ENCODE measurements around the gene TMEM121.

The TMEM121 gene

DNA sequence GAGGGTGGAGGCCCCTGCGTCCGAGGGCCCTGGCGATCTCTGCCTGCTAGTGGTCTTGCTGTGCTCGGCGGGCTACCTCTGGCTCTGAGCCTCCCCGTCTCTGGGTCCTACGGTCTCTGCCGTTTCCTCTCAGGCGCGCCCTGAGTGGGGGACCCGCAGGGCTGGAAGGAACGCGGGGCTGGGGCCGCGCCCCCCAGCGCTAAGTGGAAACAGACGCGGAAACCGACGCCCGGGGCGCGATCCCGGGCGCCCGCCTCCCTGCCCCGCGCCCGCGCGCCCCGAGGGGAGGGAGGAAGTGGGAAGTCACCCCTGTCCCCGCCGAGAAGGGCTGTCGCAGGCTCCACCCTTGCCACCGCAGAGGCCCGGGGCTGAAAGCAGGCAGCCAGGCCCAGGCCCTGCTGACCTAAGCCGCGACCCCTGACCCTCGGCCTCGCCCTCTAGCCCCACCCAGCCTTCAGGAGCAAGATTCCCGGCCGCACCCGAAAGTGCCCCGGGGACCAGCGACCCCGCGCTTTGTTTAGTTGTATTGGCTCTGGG lies 38.9 kb upstream of the TMEM121 start:
- DNase-seq, result peak; percentile 67

GRCh38 chr14:105487986-105488777 lies 38.2 kb upstream of the TMEM121 start:
- peak; percentile 52 for DNase-seq

GRCh38 chr14:105488781-105489541 lies 37.4 kb upstream of the TMEM121 start:
- peak; percentile 66 for DNase-seq

GRCh38 chr14:105489542-105490266 lies 36.7 kb upstream of the TMEM121 start:
- DNase-seq, result peak; percentile 93

DNA sequence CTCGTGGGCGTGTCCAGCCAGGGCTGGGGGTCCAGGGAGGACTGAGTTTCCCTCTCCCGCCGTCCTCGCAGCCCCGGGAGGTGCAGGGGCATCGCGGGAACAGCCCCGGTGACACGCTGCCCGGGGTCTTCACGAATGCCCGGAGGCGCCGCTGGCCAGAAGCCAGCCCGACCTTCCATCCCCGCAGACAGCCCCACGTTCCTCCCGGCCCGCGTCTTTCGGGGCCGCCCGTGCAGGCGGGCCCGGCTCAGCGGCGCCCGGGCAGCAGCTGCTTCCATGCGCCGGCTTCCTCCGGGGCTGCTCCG lies 36.2 kb upstream of the TMEM121 start:
- no peak for DNase-seq

DNA sequence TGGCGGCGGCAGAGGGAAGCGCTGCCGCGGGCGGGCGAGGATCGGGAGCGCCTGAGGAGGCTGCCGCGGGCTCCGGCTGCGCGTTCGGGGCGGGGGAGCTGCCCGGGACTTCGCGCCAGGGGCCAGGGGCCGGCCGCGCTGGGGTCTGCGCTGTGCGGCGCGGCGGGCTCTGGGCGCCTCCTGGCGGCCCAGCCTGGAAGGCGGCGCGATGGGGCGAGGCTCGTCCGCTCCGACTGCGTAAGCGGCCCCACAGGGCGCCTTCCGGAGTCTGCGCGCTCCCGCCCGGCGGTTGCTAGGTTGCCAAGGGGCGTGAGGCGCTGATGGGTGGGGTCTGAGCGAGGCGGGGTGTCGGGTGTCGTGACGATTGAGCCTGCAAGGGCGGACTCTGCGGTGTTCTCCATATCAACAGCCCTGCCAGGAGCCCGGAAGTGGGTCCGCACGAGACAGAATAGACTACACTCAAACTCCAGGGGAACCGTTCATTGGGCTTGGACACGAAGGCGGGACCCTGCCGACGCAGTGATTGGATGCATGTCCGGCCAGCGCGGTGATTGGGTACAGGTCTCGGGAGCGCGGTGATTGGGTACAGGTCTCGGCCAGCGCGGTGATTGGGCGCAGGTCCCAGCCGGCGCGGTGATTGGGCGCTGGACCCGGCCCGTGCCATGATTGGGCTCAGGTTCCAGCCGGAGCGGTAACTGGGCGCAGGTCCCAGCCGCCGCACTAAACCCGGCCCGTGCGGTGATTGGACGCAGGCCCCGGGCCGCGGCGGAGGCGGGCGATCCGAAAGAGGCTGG lies 35.6 kb upstream of the TMEM121 start, which contains the start of gene TEDC1:
Gene TEDC1 (plus strand): TSS at position 675 of the 794 bp plus-strand sequence. CDS start 130 bp downstream, outside the sequence.
- peak; percentile 100 for DNase-seq

GRCh38 chr14:105491366-105491973 lies 34.9 kb upstream of the TMEM121 start:
- peak; percentile 88 for DNase-seq

DNA sequence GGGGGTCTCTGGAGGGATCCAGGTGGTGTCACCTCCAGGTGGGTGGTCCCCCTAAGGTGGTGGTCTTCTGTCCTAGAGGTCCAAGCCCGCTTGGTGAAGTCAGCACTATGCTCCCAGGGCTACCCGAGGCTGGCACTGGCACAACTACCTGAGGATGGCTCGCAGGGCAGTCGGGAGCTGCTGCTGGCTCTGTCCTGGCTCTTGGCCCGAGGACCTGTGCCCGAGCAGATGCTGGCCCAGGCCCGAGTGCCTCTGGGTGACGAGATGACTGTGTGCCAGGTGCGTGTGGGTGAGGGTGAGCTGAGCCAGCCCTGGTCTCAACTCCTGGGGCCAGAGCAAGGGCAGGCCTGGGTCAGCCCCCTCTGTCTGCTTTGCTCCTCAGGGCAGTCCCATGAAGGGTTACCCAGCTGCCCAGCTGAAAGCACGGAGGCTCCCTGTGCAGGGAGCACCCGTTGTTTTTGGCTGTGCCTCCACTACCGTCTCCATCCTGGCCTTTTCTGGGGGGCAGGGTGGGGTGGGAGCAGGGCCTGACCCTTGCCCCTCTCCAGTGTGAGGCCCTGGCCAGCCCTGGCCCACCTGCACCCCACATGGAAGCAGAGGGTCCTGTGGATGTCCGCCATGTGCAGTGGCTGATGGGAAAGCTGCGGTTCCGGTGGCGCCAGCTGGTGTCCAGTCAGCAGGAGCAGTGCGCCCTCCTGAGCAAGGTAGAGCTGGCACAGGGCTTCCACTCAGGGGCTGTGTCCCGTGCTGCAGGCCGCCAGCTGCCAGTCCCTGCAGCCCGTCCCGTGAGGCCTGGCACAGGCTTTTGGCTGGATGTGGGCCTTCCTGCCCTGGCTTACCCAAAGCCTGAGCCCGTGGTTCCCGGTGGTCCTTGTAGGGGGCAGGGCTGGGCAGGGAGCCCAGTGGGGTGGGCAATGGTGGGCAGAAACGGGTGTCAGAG lies 34.1 kb upstream of the TMEM121 start:
- DNase-seq, result peak; percentile 64

- DNase-seq, result peak; percentile 49
Measured at GRCh38 chr14:105492971-105493871, 33.2 kb upstream of the TMEM121 start.

- peak; percentile 42 for DNase-seq
Measured at GRCh38 chr14:105493921-105494605, 32.3 kb upstream of the TMEM121 start.

DNA sequence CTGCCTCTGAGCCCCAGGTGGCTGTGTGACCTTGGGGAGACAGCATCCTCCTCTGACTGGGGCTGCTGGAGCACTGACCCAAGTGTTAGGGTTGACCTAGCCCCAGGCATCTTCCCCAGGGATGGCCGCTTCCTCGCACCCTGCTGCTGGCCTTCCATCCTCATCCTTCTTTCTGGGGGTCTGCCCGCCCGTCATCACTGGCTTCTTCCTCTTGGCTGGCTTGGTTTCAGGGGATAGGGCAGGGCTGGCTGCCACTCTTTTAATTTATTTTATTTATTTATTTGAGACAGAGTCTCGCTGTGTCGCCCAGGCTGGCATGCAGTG lies 31.8 kb upstream of the TMEM121 start:
- no peak for DNase-seq

DNA sequence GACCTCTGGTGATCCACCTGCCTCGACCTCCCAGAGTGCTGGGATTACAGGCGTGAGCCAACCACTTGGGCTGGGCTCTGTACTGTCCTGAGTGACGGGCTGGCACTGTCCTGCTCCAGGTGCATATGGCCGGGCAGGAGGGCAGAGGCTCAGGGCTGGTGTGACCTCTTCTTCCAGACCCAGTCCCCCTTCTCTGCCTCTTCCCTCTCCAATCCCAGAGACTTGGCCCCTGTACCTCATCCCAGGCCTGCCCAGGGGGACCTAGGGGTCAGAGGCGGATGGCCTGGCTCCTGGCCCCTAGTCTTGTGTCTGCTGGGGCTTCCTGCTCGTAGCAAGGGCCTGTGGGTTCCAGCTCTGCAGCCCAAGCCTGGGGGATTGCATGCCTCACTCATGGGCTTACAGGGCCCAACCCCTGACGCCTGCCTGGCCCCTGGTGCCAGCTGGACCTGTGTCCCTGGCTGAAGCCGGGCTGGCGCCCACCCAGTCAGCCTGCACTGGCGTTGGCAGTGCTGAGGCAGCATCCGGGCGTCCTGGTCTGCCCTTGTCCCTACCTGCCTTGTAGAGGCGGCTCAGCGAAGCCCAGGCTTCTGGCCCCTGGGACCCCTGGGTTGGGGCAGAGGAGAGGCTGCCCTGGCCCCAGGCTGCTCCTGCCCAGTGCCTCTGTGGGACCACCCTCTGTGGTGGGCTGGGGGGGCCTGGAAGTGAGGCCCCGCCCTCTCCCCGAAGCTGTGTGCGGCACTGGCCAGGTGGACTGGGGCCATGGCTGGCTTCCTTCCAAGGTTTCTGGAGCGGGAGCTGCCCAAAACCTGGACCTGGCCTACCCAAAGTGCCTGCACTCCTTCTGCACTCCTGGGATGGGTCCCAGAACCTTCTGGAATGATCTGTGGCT lies 31.0 kb upstream of the TMEM121 start:
- peak; percentile 62 for DNase-seq

DNA sequence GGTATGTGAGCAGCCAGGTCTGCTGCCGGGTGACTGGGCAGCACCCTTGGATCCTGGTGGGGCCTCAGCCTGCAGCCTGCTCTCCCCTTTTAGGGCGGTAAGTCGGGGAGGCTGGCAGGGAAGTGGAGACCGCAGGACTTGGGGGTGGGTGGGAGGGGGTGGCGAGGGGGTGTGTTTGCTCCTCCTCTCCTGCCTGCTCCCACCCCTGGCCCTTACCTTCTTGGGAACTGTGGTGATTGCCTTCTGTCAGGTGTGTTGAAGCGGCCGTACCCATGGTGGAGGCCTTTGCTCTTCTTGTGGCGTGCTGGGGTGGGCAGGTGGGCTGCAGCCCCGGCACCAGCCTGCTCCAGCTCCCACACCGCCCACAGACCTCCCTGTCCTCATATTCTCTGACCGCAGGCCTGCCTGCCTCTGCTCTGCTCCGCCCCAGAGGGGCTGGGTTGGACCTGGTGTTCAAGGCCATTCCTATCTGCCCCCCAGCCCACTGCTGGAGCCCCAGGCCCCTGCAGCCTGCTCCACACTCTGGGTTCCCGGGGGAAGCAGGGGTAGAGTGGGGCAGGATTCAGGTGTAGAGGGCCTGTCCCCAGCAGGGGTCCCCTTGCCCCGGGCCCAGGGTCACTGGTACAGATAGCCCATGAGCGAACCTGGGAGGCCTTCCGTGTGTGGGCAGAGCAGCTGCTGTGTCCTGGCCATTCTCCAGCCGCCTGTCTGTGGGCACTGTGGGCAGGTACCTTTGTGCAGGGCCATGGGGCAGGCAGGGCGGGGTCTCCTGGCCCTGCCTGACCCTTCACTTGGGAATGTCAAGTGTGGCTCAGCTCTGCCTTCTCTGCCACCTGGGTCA lies 30.2 kb upstream of the TMEM121 start:
- DNase-seq, result no peak

DNA sequence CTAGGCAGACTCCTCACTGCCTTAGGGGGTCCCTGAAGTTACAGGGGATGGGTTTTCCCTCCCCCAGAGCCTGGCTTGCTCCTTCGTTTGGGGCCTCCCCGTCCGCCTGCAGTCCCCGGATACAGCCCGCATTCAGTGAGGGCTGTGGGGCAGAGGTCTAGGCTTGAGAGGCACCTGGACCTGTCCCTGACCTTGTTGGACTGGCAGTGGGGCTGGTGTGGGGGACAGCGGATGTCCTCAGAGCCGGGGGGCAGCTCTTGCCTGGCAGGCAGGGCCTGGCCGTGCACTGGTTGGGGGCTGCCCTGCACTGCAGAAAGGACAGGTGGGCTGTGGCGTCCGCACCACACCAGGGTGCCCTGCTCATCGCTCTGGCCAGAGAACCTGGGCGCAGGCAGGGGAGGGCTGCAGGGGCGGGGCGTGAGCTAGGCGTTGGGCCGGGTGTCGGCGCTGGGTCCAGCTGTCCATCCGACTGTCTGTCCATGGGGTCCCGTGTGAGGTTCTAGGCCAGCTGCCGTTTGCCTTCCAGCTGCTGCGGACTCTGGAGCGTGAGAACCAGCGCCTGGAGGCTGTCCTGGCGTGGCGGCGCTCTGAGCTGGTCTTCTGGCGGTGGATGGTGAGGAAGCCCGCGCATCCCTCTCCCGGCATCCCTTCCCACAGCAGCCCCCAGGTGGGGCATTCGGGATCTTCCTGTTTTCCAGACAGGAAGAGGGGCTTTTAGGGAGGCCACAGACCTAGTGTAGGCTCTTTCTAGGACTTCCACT lies 29.4 kb upstream of the TMEM121 start:
- no peak for DNase-seq

DNA sequence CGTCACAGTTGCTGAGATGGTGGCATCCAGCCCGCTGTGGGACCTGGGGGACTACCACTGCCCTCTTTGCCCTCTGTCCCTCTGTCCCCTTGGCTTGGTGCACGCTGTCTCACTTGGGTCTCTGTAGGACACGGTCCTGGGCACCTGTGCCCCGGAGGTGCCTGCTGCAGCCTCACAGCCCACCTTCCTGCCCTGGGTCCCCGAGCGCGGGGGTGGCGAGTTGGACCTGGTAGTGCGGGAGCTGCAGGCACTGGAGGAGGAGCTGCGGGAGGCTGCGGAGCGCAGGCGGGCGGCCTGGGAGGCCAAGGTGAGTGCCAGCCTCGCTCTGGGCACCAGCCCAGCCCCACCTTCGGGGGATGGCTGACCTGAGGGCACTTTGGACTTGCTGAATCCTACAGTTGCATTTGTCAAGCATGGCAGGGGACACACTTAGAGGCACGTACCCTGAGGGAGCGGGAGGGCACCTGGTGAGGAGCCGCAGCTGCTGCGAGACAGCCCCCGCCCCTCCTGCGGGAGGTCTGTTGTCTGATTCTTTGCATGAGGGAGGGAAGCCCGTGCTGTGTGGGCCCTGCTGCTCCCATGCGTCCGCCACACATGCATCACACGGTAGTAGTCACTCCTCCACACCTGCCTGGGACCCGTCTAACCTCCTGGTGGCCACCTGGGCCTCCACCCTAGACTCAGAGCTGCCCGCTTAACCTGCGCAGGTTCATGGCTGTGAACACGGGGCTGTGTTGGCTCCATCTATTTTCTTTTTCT lies 28.5 kb upstream of the TMEM121 start:
- no peak for DNase-seq

Data from femur (tissue), 1 donor.